ENCODE results near the gene AKAP7.

DNA sequence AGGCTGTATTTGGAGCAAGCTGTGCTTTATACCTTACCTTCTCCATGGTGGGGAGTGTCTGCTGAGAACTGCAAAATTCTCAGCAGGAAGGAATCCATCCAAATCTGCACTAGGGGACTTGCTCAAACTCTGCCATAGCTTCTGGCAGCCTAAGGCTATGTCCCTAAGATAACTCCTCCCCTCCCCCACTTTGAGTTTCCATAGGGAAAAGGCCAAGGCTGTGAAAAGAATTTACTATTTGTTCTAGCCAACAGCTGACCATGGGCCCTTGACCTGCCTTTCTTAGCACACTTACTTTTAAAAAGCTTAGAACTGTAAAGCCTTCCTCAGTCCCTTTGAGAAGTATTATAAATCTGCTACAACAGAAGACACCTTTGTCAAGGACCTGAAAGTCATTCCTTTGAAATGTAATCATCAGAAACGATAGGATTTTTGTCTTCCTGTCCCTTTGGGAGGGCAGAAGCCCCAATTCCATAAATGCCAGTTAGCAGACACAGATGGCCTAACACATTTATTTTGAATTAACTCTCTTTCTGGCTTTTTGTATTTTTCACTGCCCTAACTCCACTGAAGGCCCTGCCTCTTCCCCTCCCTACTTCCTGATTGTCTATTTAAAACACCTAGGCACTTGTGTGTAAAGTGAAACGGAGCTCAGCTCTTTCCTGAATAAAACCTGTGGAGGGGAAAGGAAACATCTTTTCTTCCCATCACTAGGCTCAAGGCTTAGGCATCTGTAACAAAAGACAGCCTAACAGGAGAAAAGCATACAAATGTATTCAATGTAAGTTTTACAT lies 157.1 kb downstream of the AKAP7 start:
- TF ChIP-seq EZH2 (IDR thresholded peaks at IDR 0.05; ENCODE audit: borderline replicate concordance, low read depth, low read length, severe bottlenecking) (no peak), POLR2A (IDR thresholded peaks at IDR 0.05; ENCODE audit: low read depth, low read length) (no peak)
